Measurements from ENCODE around the gene GBX2.
A peak's percentile ranks its signal among the peaks of the same experiment; 100 is the strongest.

Gene GBX2

GRCh38 chr2:236167297-236168109 lies 683 bp downstream of the GBX2 start:
- Mint-ChIP-seq H3K4me1 (peaks cover 5 to 17% of the 10 kb centered on the region in 2 donors), H3K9me3 (no peaks in the 10 kb centered on the region), H3K4me3 (peak overlapping the region in 1 of 2 donors; percentile 41), H3K36me3 (peaks cover 0 to 3% of the 10 kb centered on the region in 2 donors), H3K27me3 (peaks cover 47 to 66% of the 10 kb centered on the region in 2 donors), H3K27ac (peak overlapping the region; percentile 71)
- ATAC-seq (replicated peaks) (no peak), DNase-seq (no peak)

GRCh38 chr2:236166796-236167296 lies 1.3 kb downstream of the GBX2 start:
- Mint-ChIP-seq H3K4me1 (peaks cover 5 to 17% of the 10 kb centered on the region in 2 donors), H3K9me3 (no peaks in the 10 kb centered on the region), H3K27ac (peak overlapping the region; percentile 90), H3K27me3 (peaks cover 50 to 68% of the 10 kb centered on the region in 2 donors), H3K36me3 (peaks cover 0 to 3% of the 10 kb centered on the region in 2 donors), H3K4me3 (peak overlapping the region; percentile 22 to 57)
- no peak for DNase-seq
- no peak for ATAC-seq (replicated peaks)

- Mint-ChIP-seq H3K27ac (peak overlapping the region; percentile 90), H3K9me3 (no peaks in the 10 kb centered on the region), H3K27me3 (peaks cover 51 to 68% of the 10 kb centered on the region in 2 donors), H3K4me1 (peaks cover 5 to 17% of the 10 kb centered on the region in 2 donors), H3K4me3 (peak overlapping the region; percentile 36 to 57), H3K36me3 (peaks cover 0 to 3% of the 10 kb centered on the region in 2 donors)
- no peak for ATAC-seq (replicated peaks)
- no peak for DNase-seq
Measured at GRCh38 chr2:236165842-236166795, 2.1 kb downstream of the GBX2 start.

- DNase-seq: no peak
- Mint-ChIP-seq H3K4me3 (no peak overlapping the region), H3K4me1 (peaks cover 5 to 14% of the 10 kb centered on the region in 2 donors), H3K36me3 (peaks cover 0 to 1% of the 10 kb centered on the region in 2 donors), H3K27me3 (peaks cover 55 to 68% of the 10 kb centered on the region in 2 donors), H3K9me3 (no peaks in the 10 kb centered on the region), H3K27ac (peak overlapping the region; percentile 51)
- ATAC-seq (replicated peaks): no peak
Measured at GRCh38 chr2:236164925-236165841, 3.0 kb downstream of the GBX2 start.

GRCh38 chr2:236164201-236164924 lies 3.8 kb downstream of the GBX2 start:
- peaks cover 5 to 10% of the 10 kb centered on the region in 2 donors for H3K4me1 Mint-ChIP-seq
- H3K36me3 Mint-ChIP-seq: no peaks in the 10 kb centered on the region
- peak overlapping the region; percentile 51 for H3K27ac Mint-ChIP-seq
- no peak overlapping the region for H3K4me3 Mint-ChIP-seq
- H3K9me3 Mint-ChIP-seq: no peaks in the 10 kb centered on the region
- ATAC-seq (replicated peaks) (no peak), DNase-seq (no peak)
- peaks cover 55 to 68% of the 10 kb centered on the region in 2 donors for H3K27me3 Mint-ChIP-seq

- H3K4me3 Mint-ChIP-seq: peak overlapping the region in 1 of 2 donors; percentile 25
- no peaks in the 10 kb centered on the region for H3K36me3 Mint-ChIP-seq
- peaks cover 53 to 69% of the 10 kb centered on the region in 2 donors for H3K27me3 Mint-ChIP-seq
- DNase-seq (no peak), ATAC-seq (replicated peaks) (no peak)
- H3K27ac Mint-ChIP-seq: peak overlapping the region; percentile 31
- H3K4me1 Mint-ChIP-seq: peaks cover 6 to 10% of the 10 kb centered on the region in 2 donors
- H3K9me3 Mint-ChIP-seq: no peaks in the 10 kb centered on the region
Measured at GRCh38 chr2:236163471-236164200, 4.5 kb downstream of the GBX2 start.

GRCh38 chr2:236162882-236163470 lies 5.2 kb downstream of the GBX2 start:
- no peak for DNase-seq
- H3K27me3 Mint-ChIP-seq: peaks cover 60 to 76% of the 10 kb centered on the region in 2 donors
- peak overlapping the region; percentile 4 to 25 for H3K4me3 Mint-ChIP-seq
- no peak for ATAC-seq (replicated peaks)
- H3K27ac Mint-ChIP-seq: peak overlapping the region; percentile 31
- H3K4me1 Mint-ChIP-seq: peaks cover 6 to 10% of the 10 kb centered on the region in 2 donors
- H3K9me3 Mint-ChIP-seq: no peaks in the 10 kb centered on the region
- no peaks in the 10 kb centered on the region for H3K36me3 Mint-ChIP-seq

- no peak overlapping the region for H3K27ac Mint-ChIP-seq
- DNase-seq (no peak), ATAC-seq (replicated peaks) (no peak)
- peaks cover 67 to 82% of the 10 kb centered on the region in 2 donors for H3K27me3 Mint-ChIP-seq
- peak overlapping the region in 1 of 2 donors; percentile 4 for H3K4me3 Mint-ChIP-seq
- no peaks in the 10 kb centered on the region for H3K36me3 Mint-ChIP-seq
- H3K4me1 Mint-ChIP-seq: peaks cover 6 to 10% of the 10 kb centered on the region in 2 donors
- no peaks in the 10 kb centered on the region for H3K9me3 Mint-ChIP-seq
Measured at GRCh38 chr2:236162031-236162845, 5.9 kb downstream of the GBX2 start.

GRCh38 chr2:236161531-236161930 lies 6.7 kb downstream of the GBX2 start:
- Mint-ChIP-seq H3K4me1 (peaks cover 6% of the 10 kb centered on the region in 2 donors), H3K27ac (no peak overlapping the region), H3K27me3 (peaks cover 66 to 82% of the 10 kb centered on the region in 2 donors), H3K9me3 (no peaks in the 10 kb centered on the region), H3K4me3 (no peak overlapping the region), H3K36me3 (no peaks in the 10 kb centered on the region)
- ATAC-seq (replicated peaks) (no peak), DNase-seq (no peak)

- Mint-ChIP-seq H3K4me3 (no peak overlapping the region), H3K4me1 (peaks cover 1 to 2% of the 10 kb centered on the region in 2 donors), H3K36me3 (no peaks in the 10 kb centered on the region), H3K27me3 (peaks cover 65 to 81% of the 10 kb centered on the region in 2 donors), H3K27ac (no peak overlapping the region), H3K9me3 (no peaks in the 10 kb centered on the region)
- ATAC-seq (replicated peaks) (no peak), DNase-seq (no peak)
Measured at GRCh38 chr2:236161082-236161462, 7.1 kb downstream of the GBX2 start.

GRCh38 chr2:236160366-236161081 lies 7.7 kb downstream of the GBX2 start:
- Mint-ChIP-seq H3K4me1 (peaks cover 0 to 2% of the 10 kb centered on the region in 2 donors), H3K9me3 (no peaks in the 10 kb centered on the region), H3K27me3 (peaks cover 60 to 75% of the 10 kb centered on the region in 2 donors), H3K4me3 (no peak overlapping the region), H3K36me3 (no peaks in the 10 kb centered on the region), H3K27ac (no peak overlapping the region)
- ATAC-seq (replicated peaks): no peak
- DNase-seq: no peak
